22Rv1 (cell line): ENCODE data around the gene VASP.

Source experiments
- H3K27ac ChIP-seq: fragments of 450-650 bp; 2 replicates; pipeline ENCODE4 v1.5.1; 2017
- CTCF ChIP-seq: fragments of 450-650 bp; IDR thresholded peaks from 2 replicates; pipeline ENCODE4 v1.5.1; 2017; ENCODE audit warnings: mild to moderate bottlenecking
- ZFX ChIP-seq: fragments of 450-650 bp; IDR thresholded peaks from 2 replicates; pipeline ENCODE4 v1.6.1; 2017; ENCODE audit warnings: antibody characterized with exemption, borderline replicate concordance

The VASP gene

GRCh38 chr19:45464852-45465441, 42.3 kb upstream of the VASP start:
- H3K27ac ChIP-seq = no peak overlapping the region
- no peak for TF ChIP-seq CTCF
- TF ChIP-seq ZFX = no peak

- TF ChIP-seq ZFX = no peak
- TF ChIP-seq CTCF = 0 out of 2 replicates have a peak, but pooled peaks have one; percentile 13
- 0 out of 2 replicates have a peak overlapping the region, but pooled peaks have one; percentile 80 for H3K27ac ChIP-seq
Observed at GRCh38 chr19:45467115-45467455, 40.2 kb upstream of the VASP start.

- peak within 1 kb of the TSS; percentile 80 for H3K27ac ChIP-seq
Observed at GRCh38 chr19:45467456-45468158, 39.7 kb upstream of the VASP start, which contains the start of gene FOSB. TSS of gene FOSB (plus strand) at chr19:45467996. CDS start at chr19:45468587, 591 bp downstream.

GRCh38 chr19:45468159-45468651, 39.1 kb upstream of the VASP start:
- H3K27ac ChIP-seq = peak overlapping the region; percentile 80
- TF ChIP-seq ZFX (no peak), CTCF (no peak)

More at GRCh38 chr19:45467456-45468158, 39.7 kb upstream of the VASP start, which contains the start of gene FOSB:
- TF ChIP-seq ZFX = no peak
- no peak for TF ChIP-seq CTCF

- H3K27ac ChIP-seq = peak overlapping the region; percentile 80
- TF ChIP-seq CTCF (no peak), ZFX (no peak)
Observed at GRCh38 chr19:45468803-45469131, 38.5 kb upstream of the VASP start.

DNA sequence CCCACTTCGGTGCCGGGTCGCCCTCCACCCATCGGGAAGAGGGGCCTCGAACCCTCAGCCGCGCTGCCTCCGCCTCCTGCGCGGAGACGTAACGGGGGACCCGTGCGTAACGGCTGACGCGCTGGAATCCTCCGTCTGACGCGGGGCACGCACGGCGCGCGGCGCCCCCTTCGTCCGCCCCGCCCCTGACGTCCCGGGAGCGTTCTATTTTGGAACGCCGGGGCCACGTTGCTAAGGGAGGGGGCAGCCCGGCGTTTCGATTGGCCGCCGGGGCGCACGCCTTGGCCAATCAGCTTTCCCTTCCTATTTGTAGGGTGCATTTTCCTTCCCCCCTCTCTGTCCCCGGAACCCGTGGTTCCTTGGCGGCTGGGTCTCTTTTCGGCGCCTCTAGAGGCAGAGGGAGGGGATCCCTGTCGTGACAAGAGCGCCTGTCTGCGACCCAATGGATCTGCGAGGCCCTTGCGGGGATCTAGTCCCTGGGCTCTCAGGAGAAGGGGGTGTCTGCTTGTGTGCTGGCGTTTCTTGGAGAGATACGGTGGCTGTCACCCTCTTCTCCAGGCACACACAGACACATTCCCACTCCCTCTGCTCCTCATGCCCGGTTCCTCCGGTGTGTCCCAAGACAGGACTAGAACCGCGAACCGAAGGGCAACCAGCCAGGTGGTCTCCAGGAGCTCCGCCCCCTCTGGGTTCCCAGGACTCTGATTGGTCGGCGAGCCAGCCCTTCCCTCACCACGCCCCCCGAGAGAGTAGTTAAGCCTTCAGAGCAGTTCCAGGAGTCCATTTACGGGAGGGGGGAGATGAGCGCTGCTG, 37.9 kb upstream of the VASP start:
- peak overlapping the region; percentile 80 for H3K27ac ChIP-seq
- TF ChIP-seq ZFX (no peak), CTCF (no peak)
